Endometrium (tissue), 2 donors: ENCODE results near the gene PAPPA.

Experiments
- FAIRE-seq: peaks from 2 replicates; lab custom pipeline; 2012; peaks lifted over from hg19 to GRCh38; lab: Jason Lieb, UNC
- donor health status: control.
- donor health status: control.

The PAPPA gene

GRCh38 chr9:116152941-116153764 lies 438 bp upstream of the PAPPA start:
- FAIRE-seq = peak; percentile 79

DNA sequence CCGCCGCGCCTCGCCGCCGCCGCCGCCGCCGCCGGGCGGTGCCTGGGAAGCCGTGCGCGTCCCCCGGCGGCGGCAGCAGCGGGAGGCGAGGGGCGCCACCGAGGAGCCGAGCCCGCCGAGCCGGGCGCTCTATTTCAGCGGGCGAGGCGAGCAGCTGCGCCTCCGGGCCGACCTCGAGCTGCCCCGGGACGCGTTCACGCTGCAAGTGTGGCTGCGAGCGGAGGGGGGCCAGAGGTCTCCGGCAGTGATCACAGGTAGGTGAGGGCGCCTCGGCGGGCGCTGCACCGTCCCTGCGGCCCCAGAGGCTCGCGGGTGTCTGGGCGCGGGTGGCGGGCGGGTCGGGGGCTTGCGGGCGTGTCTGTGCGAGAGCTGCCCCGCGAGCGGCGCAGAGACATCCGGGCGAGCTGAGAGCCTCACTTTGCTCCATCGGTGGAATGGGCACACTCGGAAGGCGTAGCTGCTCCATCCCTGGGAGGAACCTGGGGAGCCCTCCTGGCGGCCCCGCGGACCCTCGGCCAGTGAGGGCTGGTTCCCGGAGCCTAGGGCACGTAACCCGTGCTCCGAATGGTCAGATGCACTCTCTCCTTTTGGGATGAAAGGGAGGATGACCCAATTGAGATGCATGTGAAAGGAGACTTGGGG lies 864 bp downstream of the PAPPA start:
- FAIRE-seq = no peak

DNA sequence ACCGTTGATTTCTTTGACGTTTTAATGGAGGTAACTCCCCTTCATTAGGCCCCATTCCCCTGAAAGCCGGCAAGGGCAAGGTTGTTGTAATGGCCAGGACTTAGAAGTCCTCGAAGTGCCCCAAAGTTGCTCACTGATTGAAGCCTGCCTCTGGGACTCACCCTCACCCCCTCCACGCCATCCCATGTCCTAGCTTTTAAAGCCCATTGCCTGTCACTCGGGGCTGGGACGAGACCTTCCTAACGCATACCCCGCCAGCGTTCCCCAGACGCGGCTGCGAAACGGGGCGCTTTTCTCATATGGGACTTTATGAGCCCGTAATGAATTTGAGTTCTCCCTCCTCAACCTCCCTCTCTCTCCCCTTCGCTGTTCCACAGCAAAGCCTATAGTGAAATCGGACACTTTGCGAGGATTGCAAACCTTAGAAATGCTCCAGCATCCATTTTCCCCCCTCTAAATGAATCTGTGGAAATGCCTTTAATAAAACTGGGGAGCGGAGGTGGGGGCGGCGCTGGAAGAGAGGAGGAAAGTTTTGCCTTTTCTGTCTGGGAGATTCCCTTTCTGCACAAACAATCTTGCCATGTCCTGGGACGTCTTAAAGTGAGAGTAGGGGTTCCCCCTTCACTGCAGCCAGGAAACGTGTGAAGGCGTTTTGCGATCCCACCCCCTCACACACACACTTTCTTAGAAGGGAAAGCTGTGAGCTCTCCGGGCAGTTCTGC lies 1.5 kb downstream of the PAPPA start:
- FAIRE-seq = no peak

- no peak for FAIRE-seq
These were observed 2.1 kb downstream of the PAPPA start for GRCh38 chr9:116155698-116156039.

DNA sequence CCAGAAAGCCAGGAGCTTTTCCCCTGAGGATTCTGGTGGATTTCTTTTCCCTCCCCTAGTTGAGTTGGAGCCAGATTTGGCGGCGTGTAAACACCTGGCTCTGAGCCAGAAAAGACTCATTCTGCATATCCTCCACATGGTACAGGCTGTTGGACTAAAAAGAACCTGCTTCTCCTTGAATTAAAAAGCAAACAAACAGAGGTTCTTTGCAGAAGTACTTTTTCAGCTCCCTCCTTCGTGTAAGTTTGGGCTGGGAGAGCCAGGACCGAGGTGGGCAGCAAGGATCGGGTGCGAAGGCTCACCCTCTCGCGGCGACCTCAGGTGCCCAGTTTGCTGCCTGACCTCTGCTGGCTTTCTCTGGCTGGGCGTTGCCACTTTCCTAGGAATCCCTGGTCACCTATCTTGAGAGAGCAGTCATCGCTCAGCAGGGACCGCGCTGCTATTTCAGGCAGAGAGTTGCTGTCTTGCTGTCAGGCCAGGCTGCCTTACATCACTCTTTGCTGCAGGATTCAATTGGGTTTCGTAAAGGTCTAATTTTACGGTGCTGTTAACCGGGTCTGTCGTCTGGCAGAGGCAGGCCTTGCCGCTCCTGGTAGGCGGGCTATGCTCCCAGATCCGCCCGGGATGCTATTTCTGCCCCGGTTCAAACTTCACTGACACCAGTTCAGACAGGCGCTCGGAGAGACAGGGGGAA lies 3.2 kb downstream of the PAPPA start:
- FAIRE-seq = peak; percentile 61

- FAIRE-seq = no peak
These were observed 4.0 kb downstream of the PAPPA start for GRCh38 chr9:116157436-116158138.

GRCh38 chr9:116160676-116161571 lies 7.3 kb downstream of the PAPPA start:
- no peak for FAIRE-seq

GRCh38 chr9:116162241-116162781 lies 8.7 kb downstream of the PAPPA start:
- no peak for FAIRE-seq

DNA sequence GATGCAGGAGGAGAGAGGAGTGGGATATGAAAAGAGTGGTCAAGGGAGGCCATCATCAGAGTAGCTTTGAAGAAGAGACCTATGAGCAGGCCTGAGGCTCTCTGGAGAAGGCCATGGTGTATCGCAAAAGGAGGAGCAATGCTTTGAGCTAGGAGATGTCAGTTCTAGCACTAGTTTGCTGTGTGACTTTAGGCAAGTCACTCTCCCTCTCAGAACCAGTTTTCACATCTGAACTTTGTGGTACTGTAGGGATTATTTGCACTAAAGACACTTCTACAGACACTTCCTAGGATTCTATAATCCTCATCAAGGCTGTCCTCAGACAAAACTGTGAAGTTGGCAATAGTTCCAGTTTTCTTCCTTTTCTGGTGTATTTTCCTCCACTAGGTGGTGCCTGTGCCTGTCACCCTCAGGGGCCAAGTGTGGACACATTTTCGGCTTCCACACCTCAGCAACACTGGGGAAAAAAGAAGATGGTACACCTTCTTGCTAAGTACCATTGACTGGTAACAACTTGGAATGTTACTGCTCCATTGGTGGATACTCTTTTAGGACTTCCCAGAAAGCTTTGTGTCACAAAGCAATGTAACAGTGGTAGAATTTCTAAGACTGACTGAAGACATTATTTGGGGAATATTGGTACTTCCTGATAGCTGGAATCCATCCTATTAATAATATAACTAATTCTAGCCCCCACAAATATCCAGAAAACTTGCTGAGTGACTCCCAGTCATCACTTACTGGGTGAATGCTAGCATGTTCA lies 9.9 kb downstream of the PAPPA start:
- FAIRE-seq = no peak

GRCh38 chr9:116165912-116166311 lies 12.3 kb downstream of the PAPPA start:
- FAIRE-seq = no peak

- FAIRE-seq = no peak
These were observed 13.1 kb downstream of the PAPPA start for GRCh38 chr9:116166713-116167112.

GRCh38 chr9:116168231-116168630 lies 14.6 kb downstream of the PAPPA start:
- no peak for FAIRE-seq

DNA sequence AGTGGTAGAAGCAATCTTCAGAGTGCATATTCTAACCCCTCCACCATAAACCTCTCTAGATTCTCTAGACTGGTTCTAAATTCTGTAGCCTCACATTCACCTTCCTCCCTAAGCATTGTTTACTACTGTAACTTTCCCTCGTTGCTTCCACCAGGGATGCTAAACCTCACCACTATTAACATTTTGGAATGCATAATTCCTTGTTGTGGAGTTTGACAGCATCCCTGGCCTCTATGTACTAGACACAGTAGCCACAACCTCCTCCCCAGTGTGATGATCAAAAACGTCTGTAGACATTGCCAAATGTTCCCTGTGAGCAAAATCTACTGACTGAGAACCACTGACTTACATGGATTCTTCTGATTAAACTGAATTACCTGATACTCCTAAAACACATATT lies 18.6 kb downstream of the PAPPA start:
- no peak for FAIRE-seq

DNA sequence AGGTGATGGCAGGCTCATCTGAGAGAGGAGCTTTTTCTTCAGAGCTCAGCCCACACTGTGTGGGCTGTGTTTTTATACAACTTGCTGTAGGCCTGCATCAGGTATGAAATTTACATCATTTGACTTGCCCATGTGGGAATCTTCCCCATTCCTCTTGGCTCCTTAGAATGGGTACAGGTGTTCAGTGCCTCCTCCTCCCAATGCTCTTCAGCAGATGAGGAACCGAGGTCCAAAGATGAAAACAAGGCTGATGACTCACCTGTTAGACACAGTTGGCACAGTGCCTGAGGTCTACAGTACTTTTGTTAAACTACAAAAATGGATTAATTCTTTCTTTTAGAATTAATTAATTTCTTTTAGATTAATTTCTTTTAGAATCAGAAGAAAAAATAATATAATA lies 20.8 kb downstream of the PAPPA start:
- FAIRE-seq = no peak

- no peak for FAIRE-seq
These were observed 22.0 kb downstream of the PAPPA start for GRCh38 chr9:116175614-116176013.

DNA sequence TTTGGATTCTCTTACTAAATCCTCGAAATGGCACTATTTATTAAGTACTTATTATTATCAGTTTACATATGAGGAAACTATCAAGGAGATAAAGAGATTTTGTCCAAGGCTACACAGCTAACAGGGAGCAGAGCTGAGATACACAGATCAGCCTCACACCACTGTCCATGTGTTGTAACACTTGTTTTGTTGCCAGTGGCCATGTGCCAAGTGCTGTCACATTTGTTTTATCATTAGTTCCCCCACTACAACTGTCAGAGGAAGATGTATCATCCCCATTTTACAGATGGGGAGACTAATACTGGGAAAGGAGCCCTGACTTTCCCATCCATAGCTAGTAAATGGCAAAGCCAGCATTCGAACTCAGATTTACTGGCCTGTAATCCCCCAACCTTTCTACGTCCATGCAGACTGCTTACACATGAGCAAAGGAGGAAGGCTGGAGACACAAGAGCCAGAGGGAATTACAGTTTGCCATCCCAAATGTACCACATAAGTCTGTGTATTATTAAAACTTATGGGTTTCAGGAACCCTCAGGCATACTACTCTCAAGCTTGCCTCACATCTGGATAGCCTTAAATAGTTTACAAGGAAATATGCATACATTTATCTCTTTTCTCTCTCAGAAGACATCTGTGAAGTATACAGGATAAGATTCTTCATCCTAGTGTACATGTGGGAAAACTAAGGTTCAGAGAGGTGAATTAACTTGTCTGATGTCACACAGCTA lies 25.1 kb downstream of the PAPPA start:
- no peak for FAIRE-seq

DNA sequence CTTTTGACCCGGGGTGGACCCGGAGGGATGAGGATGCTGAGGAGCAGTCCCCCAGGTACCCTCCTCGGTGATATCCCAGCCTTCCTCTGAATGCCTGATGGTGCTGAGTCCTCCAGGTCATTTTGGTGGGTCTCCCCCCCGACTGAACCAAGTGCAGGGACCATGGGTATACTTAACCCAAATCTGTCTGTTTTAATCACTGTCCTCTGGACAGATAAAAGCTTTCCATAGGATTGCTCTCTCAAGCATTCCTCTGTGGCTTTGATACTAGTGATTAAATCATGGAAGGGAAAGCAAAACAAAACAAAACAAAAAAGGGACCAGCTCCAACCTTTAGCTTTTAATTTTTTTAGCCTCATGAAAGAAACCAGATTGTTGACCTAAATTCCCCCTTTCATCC lies 26.0 kb downstream of the PAPPA start:
- FAIRE-seq = no peak

DNA sequence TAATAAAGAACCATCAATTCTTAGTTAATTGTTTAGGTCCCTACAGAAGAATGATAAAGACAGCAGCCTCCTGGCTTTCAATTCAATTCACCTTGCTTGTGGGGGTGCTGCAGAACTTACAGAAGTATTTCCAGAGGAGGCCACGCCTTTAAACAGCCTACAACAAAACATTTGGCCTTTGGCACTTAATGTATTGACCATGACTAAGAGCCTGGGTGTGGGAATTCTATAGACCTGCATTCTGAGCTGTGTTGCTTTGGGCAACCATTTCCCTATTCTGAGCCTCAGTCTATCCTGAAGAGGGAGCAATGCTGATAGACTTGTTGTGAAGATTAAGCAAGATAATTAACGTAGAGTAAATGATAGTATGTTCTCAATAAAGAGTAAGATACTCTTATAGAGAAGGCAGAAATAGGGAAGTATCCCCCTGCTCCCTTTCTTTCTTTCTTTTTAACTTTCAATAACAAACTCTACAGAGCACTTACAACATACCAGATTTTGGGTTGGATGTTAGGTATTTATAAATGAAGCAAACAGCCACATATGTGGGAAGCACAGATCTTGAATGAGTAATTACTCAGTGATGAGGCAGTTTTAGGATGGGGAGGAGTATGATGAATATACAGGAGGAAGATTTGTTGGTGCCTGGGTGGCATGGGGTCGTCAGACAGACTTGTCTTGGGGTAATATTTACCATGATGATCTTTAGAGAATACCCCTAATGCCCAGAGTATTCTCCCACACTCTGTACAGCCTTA lies 28.4 kb downstream of the PAPPA start:
- FAIRE-seq = no peak
